GM23338 (cell line): ENCODE measurements around the gene AK2. TPM values are rescaled to one million over a fixed set of nuclear protein-coding genes. Genes with fewer than 3 reads are reported as not detected.

Experiments
- ATAC-seq: fragments of 200-7000 bp; cut with Tn5 transposase; 3 replicates; pipeline ENCODE4 v1.9.1; 2020
- DNase-seq: peaks from one replicate; pipeline ENCODE4 v3.0.0-alpha.2; 2015; ENCODE audit warnings: low spot score
- H2AFZ ChIP-seq: fragments of 200-600 bp; sonication (generic); 2 replicates; pipeline ENCODE4 v1.8.0; 2016; ENCODE audit warnings: antibody characterized with exemption, mild to moderate bottlenecking, moderate library complexity
- H3F3A ChIP-seq: fragments of 200-600 bp; sonication (generic); replicated peaks from 2 replicates; pipeline ENCODE4 v1.8.0; 2017; ENCODE audit warnings: antibody characterized with exemption, mixed run types, low read depth
- H3K27ac ChIP-seq: fragments of 200-600 bp; sonication (generic); 2 replicates; pipeline ENCODE4 v1.6.1; 2016; ENCODE audit warnings: low read depth
- H3K27me3 ChIP-seq: fragments of 200-600 bp; sonication (generic); 2 replicates; pipeline ENCODE4 v1.8.0; 2016; ENCODE audit warnings: mild to moderate bottlenecking, mixed run types, moderate library complexity; ENCODE audit not compliant: insufficient read depth
- H3K36me3 ChIP-seq: fragments of 200-600 bp; sonication (generic); 2 replicates; pipeline ENCODE4 v1.8.0; 2016; ENCODE audit warnings: mild to moderate bottlenecking; ENCODE audit not compliant: insufficient read depth
- H3K4me1 ChIP-seq: fragments of 200-600 bp; sonication (generic); 2 replicates; pipeline ENCODE4 v1.8.0; 2016; ENCODE audit warnings: mild to moderate bottlenecking, moderate library complexity; ENCODE audit not compliant: insufficient read depth
- H3K4me2 ChIP-seq: fragments of 200-600 bp; sonication (generic); 2 replicates; pipeline ENCODE4 v1.7.1; 2017; ENCODE audit warnings: mixed run types
- H3K4me3 ChIP-seq: fragments of 200-600 bp; sonication (generic); 2 replicates; pipeline ENCODE4 v1.6.1; 2016; ENCODE audit warnings: mixed run types
- H3K79me2 ChIP-seq: fragments of 200-600 bp; sonication (generic); replicated peaks from 2 replicates; pipeline ENCODE4 v1.8.0; 2017; ENCODE audit warnings: mild to moderate bottlenecking; ENCODE audit not compliant: insufficient read depth
- H3K9me2 ChIP-seq: fragments of 200-600 bp; sonication (generic); 2 replicates; pipeline ENCODE4 v1.8.0; 2017; ENCODE audit not compliant: insufficient read depth
- H4K20me1 ChIP-seq: fragments of 200-600 bp; sonication (generic); replicated peaks from 2 replicates; pipeline ENCODE4 v1.8.0; 2017; ENCODE audit warnings: mild to moderate bottlenecking; ENCODE audit not compliant: insufficient read depth
- H3K27ac Mint-ChIP-seq: 2 replicates; pipeline ENCODE4 v1.8.0; 2020; ENCODE audit warnings: inconsistent platforms, mild to moderate bottlenecking, moderate library complexity, mixed read lengths
- H3K27me3 Mint-ChIP-seq: 3 replicates; pipeline ENCODE4 v1.8.0; 2022; ENCODE audit warnings: low read depth, mild to moderate bottlenecking, moderate library complexity, mixed read lengths, inconsistent platforms; ENCODE audit not compliant: insufficient read depth, poor library complexity
- H3K36me3 Mint-ChIP-seq: 3 replicates; pipeline ENCODE4 v1.8.0; 2021; ENCODE audit warnings: low read depth, mild to moderate bottlenecking, inconsistent platforms, moderate library complexity, mixed read lengths
- H3K4me1 Mint-ChIP-seq: 3 replicates; pipeline ENCODE4 v1.8.0; 2020; ENCODE audit warnings: mild to moderate bottlenecking, inconsistent platforms, mixed read lengths
- H3K4me3 Mint-ChIP-seq: 3 replicates; pipeline ENCODE4 v1.8.0; 2021; ENCODE audit warnings: moderate library complexity, mild to moderate bottlenecking, inconsistent platforms, mixed read lengths
- H3K9me3 Mint-ChIP-seq: 3 replicates; pipeline ENCODE4 v1.8.0; 2020; ENCODE audit warnings: moderate library complexity, mild to moderate bottlenecking, inconsistent platforms, mixed read lengths
- CREB1 ChIP-seq: fragments of 250-450 bp; sonication (Bioruptor Pico); IDR thresholded peaks from 2 replicates; pipeline ENCODE4 v1.5.0; 2020; ENCODE audit warnings: low read depth, mild to moderate bottlenecking, moderate library complexity
- EZH2 ChIP-seq: fragments of 200-600 bp; sonication (generic); IDR thresholded peaks from one replicate; pipeline ENCODE4 v1.8.0; 2017; ENCODE audit warnings: antibody characterized with exemption, mild to moderate bottlenecking, low read depth; ENCODE audit not compliant: unreplicated experiment
- EZH2phosphoT487 ChIP-seq: fragments of 200-600 bp; sonication (generic); IDR thresholded peaks from one replicate; pipeline ENCODE4 v1.8.1; 2018; ENCODE audit warnings: antibody characterized with exemption; ENCODE audit not compliant: unreplicated experiment
- JUNB ChIP-seq: IDR thresholded peaks from one replicate; pipeline ENCODE4 v1.6.1; 2016; ENCODE audit warnings: antibody characterized with exemption; ENCODE audit not compliant: unreplicated experiment
- NANOG ChIP-seq: IDR thresholded peaks from 2 replicates; pipeline ENCODE4 v1.6.1; 2016; ENCODE audit warnings: antibody characterized with exemption, borderline replicate concordance
- POLR2AphosphoS5 ChIP-seq: IDR thresholded peaks from 2 replicates; pipeline ENCODE4 v1.6.1; 2016; ENCODE audit warnings: antibody characterized with exemption, low read depth
- ZNF331 ChIP-seq: fragments of 250-450 bp; sonication (Bioruptor Pico); IDR thresholded peaks from 2 replicates; pipeline ENCODE4 v1.5.0; 2020; ENCODE audit warnings: low read depth, mild to moderate bottlenecking, moderate library complexity
- polyA plus RNA-seq: library from polyadenylated mRNA; unstranded; fragments of >200 nt; fragmentation: Nextera tagmentation; extraction: Ambion mirVana; gene quantifications from 2 replicates; pipeline ENCODE4 v1.2.1, GENCODE V29; 2016
- total RNA-seq: library from RNA; depleted of rRNA; stranded (reverse); fragments of >200 nt; shearing (Covaris generic); gene quantifications from 2 replicates; pipeline ENCODE4 v1.2.3, GENCODE V29; 2014
- TF ChIP-seq, protein P1 (sequence below): IDR thresholded peaks from one replicate; pipeline ENCODE4 v1.6.1; 2018; ENCODE audit warnings: antibody characterized with exemption; ENCODE audit not compliant: unreplicated experiment
- TF ChIP-seq, protein P2 (sequence below): IDR thresholded peaks from 2 replicates; pipeline ENCODE4 v1.6.1; 2016; ENCODE audit warnings: antibody characterized with exemption
- TF ChIP-seq, protein P3 (sequence below), 2 experiments: fragments of 200-600 bp in 1 of 2; sonication (generic) in 1 of 2; conservative IDR thresholded peaks; 2 replicates each; pipeline versions ENCODE4 v1.5.1 to v1.6.1; 2016 to 2017; ENCODE audit warnings: antibody characterized with exemption in 2 of 2, low read depth in 2 of 2, mild to moderate bottlenecking in 2 of 2, moderate library complexity in 1 of 2

AK2 gene
- total and polyA plus RNA-seq, 2 experiments from 2014 or later = 125 to 142 TPM

DNA sequence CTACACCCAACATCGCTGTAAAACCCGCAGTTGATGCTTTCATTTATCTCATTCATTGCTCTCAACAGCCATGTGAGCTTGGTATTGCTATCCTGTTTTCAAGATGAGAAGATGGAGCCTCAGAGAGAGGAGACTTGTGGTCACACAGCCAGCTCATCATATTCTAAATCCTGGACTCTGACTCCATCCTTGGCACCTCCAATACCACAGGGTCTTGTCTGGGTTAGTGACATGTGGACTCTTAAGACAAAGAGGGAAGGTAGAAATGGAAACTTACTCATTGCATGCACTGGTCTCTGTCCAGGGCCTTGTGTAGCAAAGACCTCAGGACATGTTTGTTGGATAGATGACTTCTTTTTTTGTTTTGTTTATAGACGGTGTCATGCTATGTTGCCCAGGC is 65.1 kb downstream of the AK2 start:
- no peak for DNase-seq
- no peaks in the 10 kb centered on the region for H4K20me1 ChIP-seq
- no peak overlapping the region for H3K4me3 ChIP-seq
- H3K9me2 ChIP-seq = peaks cover 3% of the 10 kb centered on the region; the same call in 1 of the 2 replicates
- Mint-ChIP-seq H3K4me3 (no peak overlapping the region), H3K27me3 (peaks cover 22% of the 10 kb centered on the region), H3K4me1 (peaks cover 7% of the 10 kb centered on the region), H3K36me3 (peaks cover 10% of the 10 kb centered on the region), H3K27ac (no peak overlapping the region), H3K9me3 (peaks cover 17% of the 10 kb centered on the region)
- H3F3A ChIP-seq = no peaks in the 10 kb centered on the region
- TF ChIP-seq CREB1 = no peak
- TF ChIP-seq, protein P1, sequence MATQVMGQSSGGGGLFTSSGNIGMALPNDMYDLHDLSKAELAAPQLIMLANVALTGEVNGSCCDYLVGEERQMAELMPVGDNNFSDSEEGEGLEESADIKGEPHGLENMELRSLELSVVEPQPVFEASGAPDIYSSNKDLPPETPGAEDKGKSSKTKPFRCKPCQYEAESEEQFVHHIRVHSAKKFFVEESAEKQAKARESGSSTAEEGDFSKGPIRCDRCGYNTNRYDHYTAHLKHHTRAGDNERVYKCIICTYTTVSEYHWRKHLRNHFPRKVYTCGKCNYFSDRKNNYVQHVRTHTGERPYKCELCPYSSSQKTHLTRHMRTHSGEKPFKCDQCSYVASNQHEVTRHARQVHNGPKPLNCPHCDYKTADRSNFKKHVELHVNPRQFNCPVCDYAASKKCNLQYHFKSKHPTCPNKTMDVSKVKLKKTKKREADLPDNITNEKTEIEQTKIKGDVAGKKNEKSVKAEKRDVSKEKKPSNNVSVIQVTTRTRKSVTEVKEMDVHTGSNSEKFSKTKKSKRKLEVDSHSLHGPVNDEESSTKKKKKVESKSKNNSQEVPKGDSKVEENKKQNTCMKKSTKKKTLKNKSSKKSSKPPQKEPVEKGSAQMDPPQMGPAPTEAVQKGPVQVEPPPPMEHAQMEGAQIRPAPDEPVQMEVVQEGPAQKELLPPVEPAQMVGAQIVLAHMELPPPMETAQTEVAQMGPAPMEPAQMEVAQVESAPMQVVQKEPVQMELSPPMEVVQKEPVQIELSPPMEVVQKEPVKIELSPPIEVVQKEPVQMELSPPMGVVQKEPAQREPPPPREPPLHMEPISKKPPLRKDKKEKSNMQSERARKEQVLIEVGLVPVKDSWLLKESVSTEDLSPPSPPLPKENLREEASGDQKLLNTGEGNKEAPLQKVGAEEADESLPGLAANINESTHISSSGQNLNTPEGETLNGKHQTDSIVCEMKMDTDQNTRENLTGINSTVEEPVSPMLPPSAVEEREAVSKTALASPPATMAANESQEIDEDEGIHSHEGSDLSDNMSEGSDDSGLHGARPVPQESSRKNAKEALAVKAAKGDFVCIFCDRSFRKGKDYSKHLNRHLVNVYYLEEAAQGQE = no peak
- TF ChIP-seq ZNF331 (CRISPR knock-in tag) = no peak
- TF ChIP-seq, protein P2, sequence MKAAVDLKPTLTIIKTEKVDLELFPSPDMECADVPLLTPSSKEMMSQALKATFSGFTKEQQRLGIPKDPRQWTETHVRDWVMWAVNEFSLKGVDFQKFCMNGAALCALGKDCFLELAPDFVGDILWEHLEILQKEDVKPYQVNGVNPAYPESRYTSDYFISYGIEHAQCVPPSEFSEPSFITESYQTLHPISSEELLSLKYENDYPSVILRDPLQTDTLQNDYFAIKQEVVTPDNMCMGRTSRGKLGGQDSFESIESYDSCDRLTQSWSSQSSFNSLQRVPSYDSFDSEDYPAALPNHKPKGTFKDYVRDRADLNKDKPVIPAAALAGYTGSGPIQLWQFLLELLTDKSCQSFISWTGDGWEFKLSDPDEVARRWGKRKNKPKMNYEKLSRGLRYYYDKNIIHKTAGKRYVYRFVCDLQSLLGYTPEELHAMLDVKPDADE = no peak
- no peak for TF ChIP-seq EZH2
- no peak for TF ChIP-seq NANOG
- no peak overlapping the region for H3K27ac ChIP-seq
- no peaks in the 10 kb centered on the region for H3K36me3 ChIP-seq
- peaks cover 4% of the 10 kb centered on the region; the same call in 1 of the 2 replicates for H3K4me1 ChIP-seq
- no peak overlapping the region for H2AFZ ChIP-seq
- peaks cover 48% of the 10 kb centered on the region for H3K27me3 ChIP-seq
- H3K4me2 ChIP-seq = no peak overlapping the region
- H3K79me2 ChIP-seq = no peaks in the 10 kb centered on the region
- ATAC-seq = no peak

DNA sequence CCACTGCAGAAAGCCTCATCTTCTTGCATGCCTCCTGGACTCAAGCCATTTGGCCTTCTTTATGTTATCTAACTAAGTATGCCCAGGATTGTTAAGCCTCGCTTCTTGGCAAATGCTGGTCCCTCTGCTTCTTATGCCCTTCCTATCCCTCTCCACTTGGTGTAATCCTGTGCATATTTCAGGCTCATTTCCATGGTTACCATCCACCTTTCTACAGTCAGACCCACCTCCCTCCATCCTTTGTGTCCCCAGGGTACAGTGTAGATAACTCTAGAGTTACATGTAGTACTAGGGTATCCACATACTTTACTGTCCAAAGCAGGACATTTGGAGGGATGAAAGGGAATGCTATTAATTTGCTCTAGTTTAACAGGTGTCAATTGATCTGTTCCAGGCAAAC is 65.5 kb downstream of the AK2 start:
- H3K27ac ChIP-seq = no peak overlapping the region
- H3K27ac Mint-ChIP-seq = no peak overlapping the region
- DNase-seq = no peak
- no peak for ATAC-seq
- H3K27me3 ChIP-seq = peaks cover 48% of the 10 kb centered on the region
- H3K4me1 ChIP-seq = peaks cover 4% of the 10 kb centered on the region; the same call in 1 of the 2 replicates
- H3K79me2 ChIP-seq = no peaks in the 10 kb centered on the region
- H3K9me2 ChIP-seq = peaks cover 3% of the 10 kb centered on the region; the same call in 1 of the 2 replicates
- H3K4me1 Mint-ChIP-seq = peaks cover 7% of the 10 kb centered on the region
- H3K27me3 Mint-ChIP-seq = peaks cover 25% of the 10 kb centered on the region
- peaks cover 12% of the 10 kb centered on the region for H3K9me3 Mint-ChIP-seq
- H4K20me1 ChIP-seq = no peaks in the 10 kb centered on the region
- H3K4me2 ChIP-seq = no peak overlapping the region
- H2AFZ ChIP-seq = no peak overlapping the region
- H3K36me3 ChIP-seq = no peaks in the 10 kb centered on the region
- H3K36me3 Mint-ChIP-seq = peaks cover 10% of the 10 kb centered on the region
- no peak overlapping the region for H3K4me3 ChIP-seq
- no peak overlapping the region for H3K4me3 Mint-ChIP-seq
- no peaks in the 10 kb centered on the region for H3F3A ChIP-seq
- no peak for TF ChIP-seq ZNF331 (CRISPR knock-in tag)
- TF ChIP-seq, protein P1 = no peak
- TF ChIP-seq EZH2phosphoT487 = no peak
- TF ChIP-seq POLR2AphosphoS5 = no peak
- TF ChIP-seq JUNB = no peak
- TF ChIP-seq, protein P3, sequence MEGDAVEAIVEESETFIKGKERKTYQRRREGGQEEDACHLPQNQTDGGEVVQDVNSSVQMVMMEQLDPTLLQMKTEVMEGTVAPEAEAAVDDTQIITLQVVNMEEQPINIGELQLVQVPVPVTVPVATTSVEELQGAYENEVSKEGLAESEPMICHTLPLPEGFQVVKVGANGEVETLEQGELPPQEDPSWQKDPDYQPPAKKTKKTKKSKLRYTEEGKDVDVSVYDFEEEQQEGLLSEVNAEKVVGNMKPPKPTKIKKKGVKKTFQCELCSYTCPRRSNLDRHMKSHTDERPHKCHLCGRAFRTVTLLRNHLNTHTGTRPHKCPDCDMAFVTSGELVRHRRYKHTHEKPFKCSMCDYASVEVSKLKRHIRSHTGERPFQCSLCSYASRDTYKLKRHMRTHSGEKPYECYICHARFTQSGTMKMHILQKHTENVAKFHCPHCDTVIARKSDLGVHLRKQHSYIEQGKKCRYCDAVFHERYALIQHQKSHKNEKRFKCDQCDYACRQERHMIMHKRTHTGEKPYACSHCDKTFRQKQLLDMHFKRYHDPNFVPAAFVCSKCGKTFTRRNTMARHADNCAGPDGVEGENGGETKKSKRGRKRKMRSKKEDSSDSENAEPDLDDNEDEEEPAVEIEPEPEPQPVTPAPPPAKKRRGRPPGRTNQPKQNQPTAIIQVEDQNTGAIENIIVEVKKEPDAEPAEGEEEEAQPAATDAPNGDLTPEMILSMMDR (conservative IDR thresholded peaks at IDR 0.05; ENCODE audit: low read depth in 2 of 2) = no peak
- TF ChIP-seq NANOG = no peak
